Psoas muscle (tissue), 8 donors: ENCODE results near the gene TBR1. TPM values are rescaled to one million over a fixed set of nuclear protein-coding genes. Genes with fewer than 3 reads are reported as not detected.

Experiments used
- ATAC-seq, 4 donors: fragments of 200-7000 bp; cut with Tn5 transposase; one replicate each; pipeline ENCODE4 v1.9.1; 2020; ENCODE audit warnings: moderate library complexity in 3 of 4, mild to moderate bottlenecking in 2 of 4
- DNase-seq, 2 donors: peaks; one replicate each; pipeline ENCODE4 v3.0.0-alpha.2; 2020
- H3K27ac ChIP-seq: fragments of 200-600 bp; one replicate; pipeline ENCODE4 v1.8.0; 2022
- H3K27me3 ChIP-seq, 3 donors: fragments of 200-600 bp in 1 of 3; one replicate each; pipeline versions ENCODE4 v1.6.1 to v1.8.0; 2013 to 2022; ENCODE audit warnings: low read length in 2 of 3, mild to moderate bottlenecking in 2 of 3, moderate library complexity in 1 of 3; ENCODE audit not compliant: insufficient read depth in 3 of 3
- H3K36me3 ChIP-seq, 2 donors: fragments of 200-600 bp in 1 of 2; one replicate each; pipeline versions ENCODE4 v1.6.1 to v1.8.0; 2013 to 2022; ENCODE audit warnings: low read depth in 1 of 2, mild to moderate bottlenecking in 1 of 2, moderate library complexity in 1 of 2; ENCODE audit not compliant: insufficient read depth in 1 of 2
- H3K4me1 ChIP-seq: fragments of 200-600 bp; one replicate; pipeline ENCODE4 v1.8.0; 2022
- H3K4me3 ChIP-seq: fragments of 200-600 bp; one replicate; pipeline ENCODE4 v1.8.0; 2022; ENCODE audit warnings: mild to moderate bottlenecking
- H3K9me3 ChIP-seq: fragments of 200-600 bp; one replicate; pipeline ENCODE4 v1.8.0; 2022
- WGBS, 3 donors: extraction: QIAGEN DNeasy Blood & Tissue Kit; methylation state at CpG; one replicate each; pipeline versions ENCODE4 v1.1.6 to v1.1.7; 2013; 5-methylcytosine and 5-hydroxymethylcytosine counted together
- intact Hi-C, 2 donors: fragments of 100-400 bp; cut with DNase I; formaldehyde crosslinking; loops; one replicate each; pipeline versions ENCODE4 v1.11.0 to v1.14.2; 2022
- polyA plus RNA-seq, 3 donors: library from polyadenylated mRNA; stranded (reverse); fragments of 200-250 nt; gene quantifications; one replicate each; pipeline ENCODE4 v1.2.3, GENCODE V29; 2013
- total RNA-seq, 4 donors: library from RNA; stranded (reverse); fragmentation: NEBNext Ultra II Directional in 2 of 4; extraction: Animal tissue kit (Norgen Biotek cat#: 25700) in 2 of 4; gene quantifications; one replicate each; pipeline versions ENCODE4 v1.2.1 to v1.2.4, GENCODE V29; 2021 to 2023
- TF ChIP-seq, protein P1 (sequence below): fragments of 200-600 bp; IDR thresholded peaks from one replicate; pipeline ENCODE4 v1.8.0; 2022; ENCODE audit warnings: antibody characterized with exemption
- donor health status: healthy with polysubstance abuse.
- donor health status: DM: no; HTN: no; CAD: no; lungs with moderate emphysema.
- donor health status: Bipolar disorder and iron deficiency.
- donor health status: healthy.
- donor health status: DM: yes; HTN: yes; CAD: no.
- donor health status: DM: no; HTN: no; CAD: no.
- donor health status: DM: no; HTN: no; CAD: no.
- donor health status: DM: yes; HTN: yes; CAD: no.

Gene TBR1
- total and polyA plus RNA-seq, 7 donors, result 0.01 to 0.12 TPM; not detected in 5

DNA sequence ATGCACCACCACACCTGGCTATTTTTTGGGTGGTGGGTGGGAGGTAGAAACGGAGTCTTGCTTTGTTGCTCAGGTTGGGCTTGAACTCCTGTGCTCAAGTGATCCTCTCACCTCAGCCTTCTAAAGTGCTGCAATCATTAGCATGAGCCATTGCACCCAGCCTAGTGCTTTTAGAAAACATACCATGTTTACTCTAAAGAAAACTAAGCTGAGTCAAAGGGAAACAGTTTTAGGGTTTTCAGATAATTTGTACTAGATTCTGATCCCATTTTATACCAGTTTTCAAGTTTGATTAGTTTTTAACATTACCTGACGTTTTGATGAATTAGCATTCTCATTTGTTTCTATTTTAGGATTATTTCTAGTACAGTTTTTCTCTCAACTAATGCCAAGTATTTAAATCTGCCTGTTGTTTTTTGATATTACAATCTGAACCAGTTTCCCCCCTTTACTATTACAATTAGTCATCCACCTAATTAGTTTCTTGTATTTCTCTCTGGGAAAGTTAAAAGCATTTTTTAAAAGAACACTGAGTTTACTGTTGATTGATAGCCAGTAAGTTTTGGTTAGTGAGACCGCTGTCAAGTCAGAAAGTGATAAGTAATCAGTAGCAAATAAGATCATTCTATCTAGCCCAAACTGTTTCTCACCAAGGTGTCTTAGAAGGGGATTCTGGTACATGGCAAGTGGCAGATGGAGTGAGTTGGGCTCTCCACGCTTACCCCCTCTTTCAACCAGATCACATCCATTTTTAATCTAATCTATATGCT is 24.2 kb upstream of the TBR1 start:
- no peak for ATAC-seq
- Histone ChIP-seq H3K4me1 (no peaks in the 10 kb centered on the region), H3K27me3 (no peaks in the 10 kb centered on the region), H3K4me3 (no peak overlapping the region), H3K9me3 (no peaks in the 10 kb centered on the region), H3K36me3 (peaks cover 5 to 61% of the 10 kb centered on the region in 2 donors), H3K27ac (no peak overlapping the region)
- TF ChIP-seq, protein P1, sequence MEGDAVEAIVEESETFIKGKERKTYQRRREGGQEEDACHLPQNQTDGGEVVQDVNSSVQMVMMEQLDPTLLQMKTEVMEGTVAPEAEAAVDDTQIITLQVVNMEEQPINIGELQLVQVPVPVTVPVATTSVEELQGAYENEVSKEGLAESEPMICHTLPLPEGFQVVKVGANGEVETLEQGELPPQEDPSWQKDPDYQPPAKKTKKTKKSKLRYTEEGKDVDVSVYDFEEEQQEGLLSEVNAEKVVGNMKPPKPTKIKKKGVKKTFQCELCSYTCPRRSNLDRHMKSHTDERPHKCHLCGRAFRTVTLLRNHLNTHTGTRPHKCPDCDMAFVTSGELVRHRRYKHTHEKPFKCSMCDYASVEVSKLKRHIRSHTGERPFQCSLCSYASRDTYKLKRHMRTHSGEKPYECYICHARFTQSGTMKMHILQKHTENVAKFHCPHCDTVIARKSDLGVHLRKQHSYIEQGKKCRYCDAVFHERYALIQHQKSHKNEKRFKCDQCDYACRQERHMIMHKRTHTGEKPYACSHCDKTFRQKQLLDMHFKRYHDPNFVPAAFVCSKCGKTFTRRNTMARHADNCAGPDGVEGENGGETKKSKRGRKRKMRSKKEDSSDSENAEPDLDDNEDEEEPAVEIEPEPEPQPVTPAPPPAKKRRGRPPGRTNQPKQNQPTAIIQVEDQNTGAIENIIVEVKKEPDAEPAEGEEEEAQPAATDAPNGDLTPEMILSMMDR, result no peak
- DNase-seq, result no peak
- intact Hi-C loops, result no loop called here
- WGBS, 3 donors, result 94 to 97% (median 95%) methylated on average over 4 of the region's 4 CpGs

DNA sequence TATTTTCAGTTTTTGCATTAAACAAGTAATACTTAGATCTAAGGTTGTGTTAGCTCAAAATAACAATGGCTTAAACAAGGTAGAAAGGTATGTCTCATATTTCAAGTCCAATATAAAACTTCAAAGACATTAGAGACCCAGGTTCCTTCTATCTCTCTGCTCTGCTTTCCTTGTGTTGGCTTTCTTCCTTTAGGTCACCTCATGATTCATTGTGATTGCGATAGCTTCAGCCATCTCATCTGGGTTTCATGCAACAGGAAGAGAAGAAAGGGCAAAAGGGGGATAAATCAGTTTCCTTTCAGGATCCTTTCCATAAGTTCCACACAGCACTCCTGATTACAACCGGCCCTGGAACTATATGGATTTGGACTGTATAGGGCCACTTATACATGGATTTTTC is 16.0 kb upstream of the TBR1 start:
- H3K9me3 ChIP-seq, result no peaks in the 10 kb centered on the region
- DNase-seq (no peak), ATAC-seq (no peak)
- TF ChIP-seq, protein P1, result no peak
- intact Hi-C loops, result no loop called here
- H3K4me3 ChIP-seq, result no peak overlapping the region
- WGBS, 3 donors, result 96 to 99% (median 97%) methylated on average over 2 of the region's 2 CpGs
- H3K4me1 ChIP-seq, result no peaks in the 10 kb centered on the region
- H3K27ac ChIP-seq, result no peak overlapping the region
- no peaks in the 10 kb centered on the region for H3K27me3 ChIP-seq
- H3K36me3 ChIP-seq, result peaks cover 5 to 78% of the 10 kb centered on the region in 2 donors

DNA sequence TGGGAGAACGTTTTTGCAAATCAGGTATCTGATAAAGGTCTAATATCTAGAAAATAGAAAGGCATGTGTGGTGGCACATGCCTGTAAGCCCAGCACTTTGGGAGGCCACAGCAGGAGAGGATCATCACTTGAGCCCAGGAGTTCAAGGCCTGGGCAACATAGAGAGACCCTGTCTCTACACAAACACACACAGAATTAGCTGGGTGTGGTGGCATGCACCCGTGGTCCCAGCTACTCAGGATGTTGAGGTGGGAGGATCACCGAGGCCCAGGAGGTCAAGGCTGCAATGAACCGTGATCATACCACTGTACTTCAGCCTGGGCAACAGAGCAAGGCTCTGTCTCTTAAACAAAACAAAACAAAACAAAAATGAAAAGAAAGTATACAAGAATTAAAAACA is 13.8 kb upstream of the TBR1 start:
- Histone ChIP-seq H3K27ac (no peak overlapping the region), H3K4me3 (no peak overlapping the region), H3K4me1 (no peaks in the 10 kb centered on the region), H3K9me3 (no peaks in the 10 kb centered on the region), H3K36me3 (peaks cover 0 to 56% of the 10 kb centered on the region in 2 donors), H3K27me3 (no peaks in the 10 kb centered on the region)
- DNase-seq (no peak), ATAC-seq (no peak)
- TF ChIP-seq, protein P1, result no peak
- intact Hi-C loops, result no loop called here
- WGBS, 3 donors, result 90 to 95% (median 94%) methylated on average over 4 of the region's 4 CpGs

DNA sequence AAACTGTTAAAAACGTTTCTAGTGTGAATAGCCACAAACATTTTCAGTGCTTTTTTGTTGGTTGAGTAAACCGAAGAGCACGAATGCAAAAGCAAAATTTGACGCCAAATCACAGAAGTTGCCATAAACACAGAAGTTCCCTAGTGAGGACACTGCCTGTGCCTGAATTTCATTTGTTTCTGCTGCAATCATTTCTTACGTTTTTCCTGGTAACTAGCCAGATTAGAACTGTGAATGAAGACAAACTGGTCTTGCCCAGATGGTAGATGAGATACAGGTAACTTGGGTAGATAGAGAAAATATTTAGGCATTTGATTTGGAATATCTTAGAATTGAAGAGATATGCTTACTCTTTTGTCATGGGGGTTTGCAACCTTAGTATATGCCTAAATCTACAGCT is 9.8 kb upstream of the TBR1 start:
- Histone ChIP-seq H3K4me3 (no peak overlapping the region), H3K36me3 (peaks cover 0 to 45% of the 10 kb centered on the region in 2 donors), H3K4me1 (no peaks in the 10 kb centered on the region), H3K9me3 (no peaks in the 10 kb centered on the region), H3K27me3 (no peaks in the 10 kb centered on the region), H3K27ac (no peak overlapping the region)
- ATAC-seq (no peak), DNase-seq (no peak)
- intact Hi-C loops, result no loop called here
- TF ChIP-seq, protein P1, result no peak
- WGBS, 3 donors, result 73 to 82% (median 80%) methylated on average over 5 of the region's 5 CpGs

DNA sequence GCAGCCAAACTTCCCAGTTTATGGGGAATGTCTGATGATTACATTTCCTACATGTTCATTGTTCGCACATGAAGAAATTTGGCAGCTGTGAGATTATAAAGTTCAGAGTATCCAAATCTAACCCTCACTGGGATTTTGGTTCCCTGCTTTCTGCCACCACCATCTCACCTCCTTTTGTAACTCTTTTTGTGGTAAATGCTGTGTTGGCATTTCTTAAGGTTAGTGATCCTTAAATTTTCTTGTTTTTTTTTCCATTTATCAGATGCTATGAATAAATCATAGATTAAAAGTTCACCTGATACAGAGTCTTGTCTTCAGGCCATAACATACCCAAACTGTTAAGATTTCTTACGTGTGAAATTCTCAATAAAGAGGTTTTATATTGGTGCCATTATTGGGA is 8.5 kb upstream of the TBR1 start:
- 91 to 96% (median 92%) methylated on average over 2 of the region's 2 CpGs for WGBS, 3 donors
- Histone ChIP-seq H3K4me3 (no peak overlapping the region), H3K4me1 (no peaks in the 10 kb centered on the region), H3K27me3 (no peaks in the 10 kb centered on the region), H3K27ac (no peak overlapping the region), H3K9me3 (no peaks in the 10 kb centered on the region), H3K36me3 (peaks cover 0 to 33% of the 10 kb centered on the region in 2 donors)
- TF ChIP-seq, protein P1, result no peak
- DNase-seq (no peak), ATAC-seq (no peak)
- intact Hi-C loops, result no loop called here
